Measurements from ENCODE around the gene DISP2.

Gene DISP2

GRCh38 chr15:40323953-40324937 is 33.8 kb upstream of the DISP2 start:
- no peak for TF ChIP-seq POU6F1 (CRISPR knock-in tag; IDR thresholded peaks at IDR 0.05; ENCODE audit: borderline replicate concordance, low read depth)
- TF ChIP-seq SNAI2 (CRISPR knock-in tag; IDR thresholded peaks at IDR 0.05), result no peak
- TF ChIP-seq ZNF565 (CRISPR knock-in tag; conservative IDR thresholded peaks at IDR 0.05; ENCODE audit: low read depth), result no peak
- no peak for TF ChIP-seq ESRRG (CRISPR knock-in tag; IDR thresholded peaks at IDR 0.05)
- TF ChIP-seq TOX (CRISPR knock-in tag; IDR thresholded peaks at IDR 0.05; ENCODE audit: borderline replicate concordance), result no peak
- no peak for TF ChIP-seq TCF4 (CRISPR knock-in tag; IDR thresholded peaks at IDR 0.05; ENCODE audit: borderline replicate concordance)
- no peak for TF ChIP-seq CREB5 (CRISPR knock-in tag; IDR thresholded peaks at IDR 0.05; ENCODE audit: low read depth)
- TF ChIP-seq GLIS3 (CRISPR knock-in tag; IDR thresholded peaks at IDR 0.05), result no peak
- TF ChIP-seq ISL1 (CRISPR knock-in tag; IDR thresholded peaks at IDR 0.05), result no peak
- TF ChIP-seq ZNF70 (CRISPR knock-in tag; IDR thresholded peaks at IDR 0.05), result no peak
- TF ChIP-seq ZNF8 (CRISPR knock-in tag; IDR thresholded peaks at IDR 0.05), result no peak
- TF ChIP-seq CSDC2 (CRISPR knock-in tag; IDR thresholded peaks at IDR 0.05), result no peak
- TF ChIP-seq TSHZ2 (CRISPR knock-in tag; IDR thresholded peaks at IDR 0.05), result no peak
- no peak for TF ChIP-seq RARB (CRISPR knock-in tag; IDR thresholded peaks at IDR 0.05)
- no peak for TF ChIP-seq OSR1 (CRISPR knock-in tag; IDR thresholded peaks at IDR 0.05)
- TF ChIP-seq PATZ1 (CRISPR knock-in tag; IDR thresholded peaks at IDR 0.05; ENCODE audit: borderline replicate concordance), result no peak
- ATAC-seq, result no peak

- no peak for ATAC-seq
- TF ChIP-seq PPARA (CRISPR knock-in tag; IDR thresholded peaks at IDR 0.05; ENCODE audit: borderline replicate concordance), result no peak
- no peak for TF ChIP-seq RARB (CRISPR knock-in tag; IDR thresholded peaks at IDR 0.05)
- no peak for TF ChIP-seq BACH2 (CRISPR knock-in tag; IDR thresholded peaks at IDR 0.05; ENCODE audit: borderline replicate concordance)
- no peak for TF ChIP-seq CREB5 (CRISPR knock-in tag; IDR thresholded peaks at IDR 0.05; ENCODE audit: low read depth)
- TF ChIP-seq PATZ1 (CRISPR knock-in tag; IDR thresholded peaks at IDR 0.05; ENCODE audit: borderline replicate concordance), result no peak
- TF ChIP-seq TCF4 (CRISPR knock-in tag; IDR thresholded peaks at IDR 0.05; ENCODE audit: borderline replicate concordance), result no peak
- TF ChIP-seq ESRRG (CRISPR knock-in tag; IDR thresholded peaks at IDR 0.05), result no peak
- no peak for TF ChIP-seq CSRNP3 (CRISPR knock-in tag; IDR thresholded peaks at IDR 0.05)
- no peak for TF ChIP-seq OSR1 (CRISPR knock-in tag; IDR thresholded peaks at IDR 0.05)
- no peak for TF ChIP-seq TOX (CRISPR knock-in tag; IDR thresholded peaks at IDR 0.05; ENCODE audit: borderline replicate concordance)
- no peak for TF ChIP-seq ZNF565 (CRISPR knock-in tag; conservative IDR thresholded peaks at IDR 0.05; ENCODE audit: low read depth)
- TF ChIP-seq POU6F1 (CRISPR knock-in tag; IDR thresholded peaks at IDR 0.05; ENCODE audit: borderline replicate concordance, low read depth), result no peak
Measured at GRCh38 chr15:40325188-40325587, 32.8 kb upstream of the DISP2 start.

Measured in SK-N-SH treated with all-trans-retinoic acid at 6 μM for 48 hours (cell line).